Heart left ventricle (tissue), 13 donors: Measurements from ENCODE around the gene AQP2.

Experiments
- POLR2A ChIP-seq, 2 donors: fragments of 450-650 bp; IDR thresholded peaks; one replicate each; pipeline ENCODE4 v1.6.1; 2017; ENCODE audit warnings: antibody characterized with exemption in 2 of 2, mild to moderate bottlenecking in 2 of 2, moderate library complexity in 2 of 2
- TF ChIP-seq, protein P1 (sequence below), 12 donors: fragments of 200-600 bp; sonication (generic) in 4 of 12; IDR thresholded peaks; one replicate each; pipeline versions ENCODE4 v1.5.0 to v1.8.0; 2018 to 2022; ENCODE audit warnings: antibody characterized with exemption in 12 of 12, mild to moderate bottlenecking in 5 of 12
- donor health status: ischemic (EF 13 %, LVEDD 7.1; RV severe dilation, severe dysfunction).
- donor health status: DM: no; HTN: yes; CAD: no.
- donor health status: DM: no; HTN: no; CAD: no.
- donor health status: ischemic (EF 25% LVEDD 6.9; RV normal size, moderate dysfunction).
- donor health status: ischemic (EF 25% LVEDD 5.7; RV mildly dilated, moderate dysfunction).
- donor health status: ischemic (EF 35%, LVEDD 5.7; RV mildly dilated, moderate dysfunction).
- donor health status: nonischemic (EF 11% LVEDD 7.7; RV severe dilation, severe dysfunction).
- donor health status: DM: yes; HTN: yes; CAD: no.
- donor health status: PGD.
- donor health status: ischemic (EF 29% LVEDD 5.4; RV normal size, mild dysfunction).
- donor health status: nonischemic (EF 23%, LVEDD 6.1; RV moderate dilation, normal function).

DNA sequence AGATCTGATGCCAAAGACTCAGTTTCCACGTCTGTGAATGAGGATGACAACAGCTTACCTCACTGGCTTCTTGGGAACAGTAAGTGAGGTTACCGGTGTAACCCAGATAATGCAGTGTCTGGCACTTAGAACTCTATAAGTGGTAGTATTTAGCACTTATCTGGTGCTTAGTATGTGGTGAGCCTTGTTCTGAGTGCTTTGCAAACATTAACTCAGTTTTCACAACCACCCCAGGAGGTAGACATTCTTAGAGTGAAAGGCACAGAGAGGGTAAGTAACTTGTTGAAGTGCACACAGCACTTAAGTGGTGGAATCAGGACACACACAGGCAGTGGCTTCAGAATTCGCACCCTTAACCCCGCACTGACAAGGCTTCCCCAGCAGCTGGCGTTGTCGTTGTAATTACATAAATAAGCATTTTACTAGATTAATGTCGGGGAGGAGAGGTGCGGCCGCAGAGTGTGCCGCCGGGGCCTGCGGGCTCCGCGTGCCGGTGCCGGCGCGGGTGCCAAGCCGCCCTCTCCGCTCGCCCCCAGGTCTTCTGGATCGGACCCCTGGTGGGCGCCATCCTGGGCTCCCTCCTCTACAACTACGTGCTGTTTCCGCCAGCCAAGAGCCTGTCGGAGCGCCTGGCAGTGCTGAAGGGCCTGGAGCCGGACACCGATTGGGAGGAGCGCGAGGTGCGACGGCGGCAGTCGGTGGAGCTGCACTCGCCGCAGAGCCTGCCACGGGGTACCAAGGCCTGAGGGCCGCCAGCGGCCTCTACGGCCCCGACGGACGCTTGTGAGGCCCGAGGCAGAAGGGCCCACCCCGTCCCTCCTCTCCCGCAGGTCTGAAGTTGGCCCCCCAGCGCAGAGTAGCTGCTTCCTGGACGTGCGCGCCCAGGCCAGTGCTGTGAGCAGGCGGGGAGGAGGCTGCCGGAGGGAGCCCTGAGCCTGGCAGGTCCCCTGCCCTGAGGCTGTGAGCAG is 4.6 kb downstream of the AQP2 start:
- TF ChIP-seq POLR2A (IDR thresholded peaks at IDR 0.05) = no peak
- TF ChIP-seq, protein P1, sequence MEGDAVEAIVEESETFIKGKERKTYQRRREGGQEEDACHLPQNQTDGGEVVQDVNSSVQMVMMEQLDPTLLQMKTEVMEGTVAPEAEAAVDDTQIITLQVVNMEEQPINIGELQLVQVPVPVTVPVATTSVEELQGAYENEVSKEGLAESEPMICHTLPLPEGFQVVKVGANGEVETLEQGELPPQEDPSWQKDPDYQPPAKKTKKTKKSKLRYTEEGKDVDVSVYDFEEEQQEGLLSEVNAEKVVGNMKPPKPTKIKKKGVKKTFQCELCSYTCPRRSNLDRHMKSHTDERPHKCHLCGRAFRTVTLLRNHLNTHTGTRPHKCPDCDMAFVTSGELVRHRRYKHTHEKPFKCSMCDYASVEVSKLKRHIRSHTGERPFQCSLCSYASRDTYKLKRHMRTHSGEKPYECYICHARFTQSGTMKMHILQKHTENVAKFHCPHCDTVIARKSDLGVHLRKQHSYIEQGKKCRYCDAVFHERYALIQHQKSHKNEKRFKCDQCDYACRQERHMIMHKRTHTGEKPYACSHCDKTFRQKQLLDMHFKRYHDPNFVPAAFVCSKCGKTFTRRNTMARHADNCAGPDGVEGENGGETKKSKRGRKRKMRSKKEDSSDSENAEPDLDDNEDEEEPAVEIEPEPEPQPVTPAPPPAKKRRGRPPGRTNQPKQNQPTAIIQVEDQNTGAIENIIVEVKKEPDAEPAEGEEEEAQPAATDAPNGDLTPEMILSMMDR (IDR thresholded peaks at IDR 0.05) = no peak
